ENCODE measurements around the gene MYO3B.

- TF ChIP-seq POLR2A (IDR thresholded peaks at IDR 0.05): no peak
- no peak for TF ChIP-seq CTCF (IDR thresholded peaks at IDR 0.05)
Measured at GRCh38 chr2:170643346-170643745, 465.4 kb downstream of the MYO3B start.
